Umbilical cord (tissue), 2 donors: Measurements from ENCODE around the gene CLK4. TPM values are rescaled to one million over a fixed set of nuclear protein-coding genes. Genes with fewer than 3 reads are reported as not detected.

ENCODE experiments used
- DNase-seq: peaks from one replicate; pipeline ENCODE4 v3.0.0-alpha.2; 2015; ENCODE audit warnings: low spot score
- total RNA-seq: library from RNA; depleted of rRNA; stranded (reverse); fragments of >200 nt; gene quantifications from one replicate; pipeline ENCODE4 v1.2.3, GENCODE V29; 2014; ENCODE audit warnings: low replicate concordance; ENCODE audit not compliant: insufficient read depth

Gene CLK4
- total RNA-seq, 1 donor from 2014 or later = 73.4 TPM

DNA sequence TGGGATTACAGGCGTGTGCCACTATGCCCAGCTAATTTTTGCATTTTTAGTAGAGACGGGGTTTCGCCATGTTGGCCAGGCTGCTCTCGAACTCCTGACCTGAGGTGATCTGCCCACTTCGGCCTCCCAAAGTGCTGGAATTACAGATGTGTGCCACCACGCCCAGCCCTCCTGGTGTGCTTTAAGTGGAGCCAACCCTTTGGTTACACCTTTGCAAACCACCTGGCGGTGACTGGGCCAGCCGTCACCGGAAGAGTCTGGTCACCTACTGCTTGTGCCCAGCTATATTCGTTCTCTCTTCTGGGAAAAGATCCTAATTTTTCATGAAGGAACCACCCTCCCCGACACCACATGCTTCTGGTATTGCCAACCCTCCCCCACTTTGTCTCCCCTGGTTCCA lies 72.5 kb downstream of the CLK4 start:
- no peak for DNase-seq

DNA sequence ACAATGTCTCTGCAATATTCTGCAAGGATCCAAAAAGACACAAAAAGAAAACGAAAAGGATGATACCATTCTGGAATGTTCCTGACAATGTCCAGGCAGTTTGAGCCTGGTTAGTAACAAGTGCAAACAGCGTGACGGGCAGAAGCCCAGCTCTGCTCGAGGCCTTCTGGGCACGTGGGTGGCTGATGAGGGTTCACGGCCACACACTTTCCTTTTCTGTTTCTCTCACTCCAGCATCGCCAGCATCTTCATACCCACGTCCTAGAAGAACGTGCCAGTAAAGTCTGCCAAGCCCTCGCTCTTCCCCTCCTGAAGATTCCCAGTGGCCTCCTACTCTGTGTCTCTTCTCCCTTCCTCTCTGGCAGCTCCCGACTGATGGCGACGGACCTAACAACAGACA lies 73.3 kb downstream of the CLK4 start:
- no peak for DNase-seq

Other genes starting within 250 kb of the CLK4 start
- 0.96 TPM for gene COL23A1, start 36.7 kb downstream of the CLK4 start, total RNA-seq
- 6.5 TPM for gene ZNF354A, start 103.6 kb upstream of the CLK4 start, total RNA-seq
- 25.8 TPM for gene ZNF354B, start 232.9 kb upstream of the CLK4 start, total RNA-seq